Measurements from ENCODE around the gene PHF10. TPM values are rescaled to one million over a fixed set of nuclear protein-coding genes. Genes with fewer than 3 reads are reported as not detected.

PHF10 gene
- total and polyA plus RNA-seq, 2 of the 4 experiments (the other 2 are of a cell fraction) = 7.3 to 15.9 TPM

DNA sequence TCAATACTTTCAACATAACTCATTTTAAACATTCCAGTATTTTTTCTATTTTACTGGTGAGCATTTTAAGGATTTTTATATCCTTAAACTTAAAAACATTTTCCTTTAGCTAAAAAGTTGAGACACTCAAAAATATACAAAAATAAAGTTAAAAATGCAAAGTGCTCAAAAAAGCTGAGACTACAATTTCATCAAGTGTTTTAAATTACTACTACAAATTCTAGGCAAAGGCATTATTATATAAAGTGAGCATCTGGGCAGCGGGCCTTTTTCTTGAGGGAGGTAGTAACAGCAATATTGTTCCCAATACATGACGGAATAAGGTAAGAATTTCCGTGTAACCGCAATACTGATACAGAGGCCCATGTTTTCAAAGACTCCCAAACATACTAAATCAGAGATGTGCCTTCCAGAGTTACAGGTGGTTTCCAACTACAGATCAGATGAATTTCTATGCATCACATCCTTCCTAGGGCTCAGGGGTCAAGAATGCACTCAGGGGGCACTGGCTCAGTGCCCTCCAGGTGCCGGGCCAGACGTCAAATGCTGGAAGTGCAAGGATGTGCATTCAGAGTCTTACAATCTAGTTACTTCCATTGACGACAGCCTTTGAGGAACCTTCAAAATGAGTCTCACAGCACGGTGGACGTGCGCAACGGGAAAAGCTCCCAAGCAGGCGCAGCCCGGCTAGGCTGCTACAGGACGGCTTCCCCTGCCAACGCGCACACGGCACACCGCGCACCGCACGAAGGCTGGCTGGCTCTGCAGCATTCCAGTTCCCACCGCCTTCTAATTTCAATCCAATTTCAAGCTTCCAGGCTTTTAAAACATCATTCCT, 1.7 kb downstream of the PHF10 start:
- Histone ChIP-seq H3K27ac (ENCODE audit: insufficient read depth, low read length) (peak overlapping the region; percentile 44), H3K27me3 (ENCODE audit: control insufficient read depth, insufficient read depth, low read length) (no peaks in the 10 kb centered on the region), H3K9me1 (ENCODE audit: insufficient read depth, low read length) (peaks cover 2% of the 10 kb centered on the region; the same call in 1 of the 2 replicates), H3K4ac (ENCODE audit: low read depth, low read length) (peak overlapping the region; percentile 7), H4K5ac (ENCODE audit: low read depth, low read length) (no peak overlapping the region; the same call in 1 of the 2 replicates), H4K91ac (ENCODE audit: insufficient read depth, low read depth, low read length) (peak overlapping the region; percentile 44), H3K9ac (ENCODE audit: low read depth, low read length) (peak overlapping the region; percentile 59), H3K36me3 (ENCODE audit: control insufficient read depth, insufficient read depth, low read length) (peaks cover 3% of the 10 kb centered on the region), H3K14ac (replicated peaks; ENCODE audit: low read depth, low read length) (peak overlapping the region; percentile 65), H3K4me3 (ENCODE audit: insufficient read depth, low read depth, low read length) (peak overlapping the region; percentile 93), H2BK5ac (ENCODE audit: low read depth, low read length, poor library complexity, severe bottlenecking) (peak overlapping the region; percentile 74), H3K23ac (ENCODE audit: low read depth, low read length) (peak overlapping the region; percentile 83), H3K56ac (ENCODE audit: extremely low read depth, insufficient read depth, low read length) (peak overlapping the region; percentile 76; the same call in 1 of the 2 replicates), H2AK9ac (replicated peaks; ENCODE audit: low read depth, low read length, poor library complexity) (no peak overlapping the region), H4K8ac (ENCODE audit: low read depth in 2 of 2, low read length in 2 of 2) (peak overlapping the region in 1 of 2 experiments; percentile 6; a peak in 1 of 4 replicates), H4K20me1 (ENCODE audit: insufficient read depth, low read length) (peaks cover 13% of the 10 kb centered on the region), H3K9me3 (ENCODE audit: control insufficient read depth, insufficient read depth, low read length) (no peaks in the 10 kb centered on the region), H3K18ac (ENCODE audit: low read depth, low read length) (peak overlapping the region; percentile 63), H2AFZ (replicated peaks; ENCODE audit: low read length, poor library complexity) (peak overlapping the region; percentile 80), H2AK5ac (ENCODE audit: low read depth, low read length) (no peak overlapping the region), H2BK20ac (ENCODE audit: low read depth, low read length) (no peak overlapping the region), H2BK120ac (ENCODE audit: low read depth, low read length) (peak overlapping the region; percentile 16; the same call in 1 of the 2 replicates), H3K4me1 (ENCODE audit: control insufficient read depth, insufficient read depth, low read length) (peaks cover 4% of the 10 kb centered on the region; the same call in 1 of the 2 replicates), H3K79me1 (ENCODE audit: low read depth in 1 of 2, low read length in 2 of 2) (peaks cover 14 to 31% of the 10 kb centered on the region in 2 experiments), H3K4me2 (ENCODE audit: low read depth, low read length) (peak overlapping the region; percentile 97), H2BK15ac (ENCODE audit: low read depth, low read length) (no peak overlapping the region)
- ChIA-PET CTCF (no interaction called here), POLR2A (ENCODE audit: unreplicated experiment) (no interaction called here)
- ATAC-seq (ENCODE audit: low read depth) (0 out of 2 replicates have a peak, but pooled peaks have one; percentile 8), DNase-seq (peak; percentile 88)
- TSS peak; percentile 54 for BruUV-seq (replicated peaks)
- TF ChIP-seq POLR2A (IDR thresholded peaks at IDR 0.05; ENCODE audit: low read depth, low read length) = peak; percentile 51; the same call in 1 of the 2 replicates
- TF ChIP-seq, protein P1, sequence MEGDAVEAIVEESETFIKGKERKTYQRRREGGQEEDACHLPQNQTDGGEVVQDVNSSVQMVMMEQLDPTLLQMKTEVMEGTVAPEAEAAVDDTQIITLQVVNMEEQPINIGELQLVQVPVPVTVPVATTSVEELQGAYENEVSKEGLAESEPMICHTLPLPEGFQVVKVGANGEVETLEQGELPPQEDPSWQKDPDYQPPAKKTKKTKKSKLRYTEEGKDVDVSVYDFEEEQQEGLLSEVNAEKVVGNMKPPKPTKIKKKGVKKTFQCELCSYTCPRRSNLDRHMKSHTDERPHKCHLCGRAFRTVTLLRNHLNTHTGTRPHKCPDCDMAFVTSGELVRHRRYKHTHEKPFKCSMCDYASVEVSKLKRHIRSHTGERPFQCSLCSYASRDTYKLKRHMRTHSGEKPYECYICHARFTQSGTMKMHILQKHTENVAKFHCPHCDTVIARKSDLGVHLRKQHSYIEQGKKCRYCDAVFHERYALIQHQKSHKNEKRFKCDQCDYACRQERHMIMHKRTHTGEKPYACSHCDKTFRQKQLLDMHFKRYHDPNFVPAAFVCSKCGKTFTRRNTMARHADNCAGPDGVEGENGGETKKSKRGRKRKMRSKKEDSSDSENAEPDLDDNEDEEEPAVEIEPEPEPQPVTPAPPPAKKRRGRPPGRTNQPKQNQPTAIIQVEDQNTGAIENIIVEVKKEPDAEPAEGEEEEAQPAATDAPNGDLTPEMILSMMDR (conservative IDR thresholded peaks at IDR 0.05; ENCODE audit: low read depth, low read length) = no peak
- TF ChIP-seq SMC3 (IDR thresholded peaks at IDR 0.05; ENCODE audit: low read depth, low read length) = no peak
- 0 out of 2 replicates have a peak, but pooled peaks have one; percentile 94 for TF ChIP-seq CHD1 (IDR thresholded peaks at IDR 0.05; ENCODE audit: low read depth, low read length)
- WGBS, 2 experiments (ENCODE audit: extremely low coverage in 2 of 2, insufficient read length in 1 of 2) = 3% methylated on average over 13 of the region's 22 CpGs; no CpG with 5 or more reads in 1 of the 2 experiments
- in situ Hi-C loops (cut with MboI; ENCODE audit: low sequenced_read_pairs) = no loop called here
- dilution Hi-C loops (cut with HindIII; ENCODE audit: low sequenced_read_pairs, unreplicated experiment) = no loop called here
- intact Hi-C loops (cut with micrococcal nuclease) = loop anchor here (1.0 to 5.0 kb wide), 6 partner anchors 18 to 810 kb away; partner anchors contain the start of genes DYNLT2, ERMARD and FAM120B

All from IMR-90 (cell line).